HG02678 (cell line): ENCODE data around the gene LRRC8E.

ENCODE experiments used
- ATAC-seq: cut with Tn5 transposase; IDR thresholded peaks from one replicate; pipeline ENCODE4 v1.9.1; 2021; ENCODE audit warnings: mild to moderate bottlenecking, moderate library complexity; ENCODE audit not compliant: unreplicated experiment

The LRRC8E gene

GRCh38 chr19:7888145-7888825 is at the start of gene LRRC8E:
Gene LRRC8E (plus strand): TSS chr19:7888510. CDS start chr19:7895604, 7,094 bp downstream.
- ATAC-seq: no peak

GRCh38 chr19:7839476-7839875 is 48.8 kb upstream of the LRRC8E start:
- no peak for ATAC-seq

- no peak for ATAC-seq
These were observed 47.7 kb upstream of the LRRC8E start for GRCh38 chr19:7840629-7841028.

GRCh38 chr19:7841751-7842660 is 46.3 kb upstream of the LRRC8E start:
- ATAC-seq: no peak

GRCh38 chr19:7842661-7843294 is 45.5 kb upstream of the LRRC8E start:
- no peak for ATAC-seq

GRCh38 chr19:7843521-7843920 is 44.8 kb upstream of the LRRC8E start:
- ATAC-seq: no peak

- no peak for ATAC-seq
These were observed 43.9 kb upstream of the LRRC8E start for GRCh38 chr19:7844405-7844804.

- ATAC-seq: no peak
These were observed 43.4 kb upstream of the LRRC8E start for GRCh38 chr19:7844951-7845350.

- no peak for ATAC-seq
These were observed 42.7 kb upstream of the LRRC8E start for GRCh38 chr19:7845390-7846154.

GRCh38 chr19:7846155-7846646 is 42.1 kb upstream of the LRRC8E start:
- ATAC-seq: no peak

- no peak for ATAC-seq
These were observed 40.6 kb upstream of the LRRC8E start for GRCh38 chr19:7847664-7848063.

- no peak for ATAC-seq
These were observed 39.4 kb upstream of the LRRC8E start for GRCh38 chr19:7848779-7849457.

- ATAC-seq: no peak
These were observed 38.7 kb upstream of the LRRC8E start for GRCh38 chr19:7849631-7849999.

GRCh38 chr19:7850000-7850813 is 38.1 kb upstream of the LRRC8E start:
- ATAC-seq: no peak

GRCh38 chr19:7850945-7851622 is 37.2 kb upstream of the LRRC8E start:
- ATAC-seq: no peak

- ATAC-seq: no peak
These were observed 36.4 kb upstream of the LRRC8E start for GRCh38 chr19:7851623-7852500.

GRCh38 chr19:7852851-7853769 is 35.2 kb upstream of the LRRC8E start:
- ATAC-seq: no peak
